SK-N-DZ (cell line): ENCODE data around the gene MS4A7.

Experiments
- DNase-seq: peaks from one replicate; pipeline ENCODE4 v3.0.0-alpha.2; 2015; ENCODE audit warnings: low spot score

MS4A7 gene

GRCh38 chr11:60370811-60371298, 7.5 kb upstream of the MS4A7 start:
- DNase-seq = no peak

- no peak for DNase-seq
Measured at GRCh38 chr11:60371386-60371785, 6.9 kb upstream of the MS4A7 start.

GRCh38 chr11:60371854-60372253, 6.5 kb upstream of the MS4A7 start:
- DNase-seq = no peak

GRCh38 chr11:60372767-60373166, 5.6 kb upstream of the MS4A7 start:
- DNase-seq = no peak

GRCh38 chr11:60375316-60375715, 3.0 kb upstream of the MS4A7 start:
- no peak for DNase-seq

GRCh38 chr11:60376601-60377000, 1.7 kb upstream of the MS4A7 start:
- no peak for DNase-seq

GRCh38 chr11:60377401-60378136, 763 bp upstream of the MS4A7 start:
- DNase-seq = no peak

GRCh38 chr11:60389279-60389910, 11.1 kb downstream of the MS4A7 start:
- DNase-seq = no peak

- DNase-seq = no peak
Measured at GRCh38 chr11:60390419-60390818, 12.1 kb downstream of the MS4A7 start.

- no peak for DNase-seq
Measured at GRCh38 chr11:60392361-60392760, 14.0 kb downstream of the MS4A7 start.

GRCh38 chr11:60393016-60393415, 14.7 kb downstream of the MS4A7 start:
- DNase-seq = no peak

GRCh38 chr11:60394666-60395380, 16.5 kb downstream of the MS4A7 start:
- DNase-seq = no peak

GRCh38 chr11:60396382-60396781, 18.1 kb downstream of the MS4A7 start, which contains the start of gene MS4A14:
Gene MS4A14 (plus strand): TSS chr11:60396459. CDS start chr11:60396579, 120 bp downstream.
- DNase-seq = no peak

- no peak for DNase-seq
Measured at GRCh38 chr11:60396799-60397198, 18.5 kb downstream of the MS4A7 start.

GRCh38 chr11:60420015-60420414, 41.7 kb downstream of the MS4A7 start:
- no peak for DNase-seq

GRCh38 chr11:60422609-60423008, 44.3 kb downstream of the MS4A7 start:
- DNase-seq = no peak

- DNase-seq = no peak
Measured at GRCh38 chr11:60428517-60428916, 50.2 kb downstream of the MS4A7 start.

GRCh38 chr11:60429272-60429671, 50.9 kb downstream of the MS4A7 start, which contains the start of gene MS4A5:
Gene MS4A5 (plus strand): TSS chr11:60429572. CDS start chr11:60429675, 103 bp downstream.
- DNase-seq = no peak

- no peak for DNase-seq
Measured at GRCh38 chr11:60431251-60431650, 52.9 kb downstream of the MS4A7 start.

- DNase-seq = no peak
Measured at GRCh38 chr11:60433401-60433800, 55.1 kb downstream of the MS4A7 start.
